HG02840 (cell line): Measurements from ENCODE around the gene SCO2.
A peak's percentile ranks its signal among the peaks of the same experiment; 100 is the strongest.

Experiments
- ATAC-seq: cut with Tn5 transposase; IDR thresholded peaks from one replicate; pipeline ENCODE4 v1.9.1; 2021; ENCODE audit warnings: mild to moderate bottlenecking, moderate library complexity, moderate number of reproducible peaks; ENCODE audit not compliant: unreplicated experiment, low FRiP score

SCO2 gene

GRCh38 chr22:50483556-50483955 lies 41.8 kb downstream of the SCO2 start:
- ATAC-seq = no peak

- no peak for ATAC-seq
Measured at GRCh38 chr22:50483106-50483505, 42.3 kb downstream of the SCO2 start.

GRCh38 chr22:50482107-50483074 lies 43.0 kb downstream of the SCO2 start:
- ATAC-seq = no peak

- no peak for ATAC-seq
Measured at GRCh38 chr22:50481440-50482106, 43.8 kb downstream of the SCO2 start, which contains the start of gene ADM2. TSS of gene ADM2 (plus strand) at chr22:50481543. CDS start at chr22:50481848, 305 bp downstream.

GRCh38 chr22:50481045-50481439 lies 44.4 kb downstream of the SCO2 start:
- ATAC-seq = no peak

GRCh38 chr22:50479721-50480120 lies 45.7 kb downstream of the SCO2 start:
- ATAC-seq = no peak

GRCh38 chr22:50477923-50478322 lies 47.5 kb downstream of the SCO2 start:
- no peak for ATAC-seq

- ATAC-seq = no peak
Measured at GRCh38 chr22:50476868-50477267, 48.5 kb downstream of the SCO2 start.

GRCh38 chr22:50475652-50476002 lies 49.8 kb downstream of the SCO2 start:
- ATAC-seq = no peak

GRCh38 chr22:50474710-50475651 lies 50.4 kb downstream of the SCO2 start, which contains the start of gene SBF1:
TSS of gene SBF1 (minus strand) at chr22:50475035. CDS start at chr22:50474840, 195 bp downstream.
- ATAC-seq = peak; percentile 67

- no peak for ATAC-seq
Measured at GRCh38 chr22:50473855-50474671, 51.3 kb downstream of the SCO2 start.
